HepG2 (cell line): ENCODE measurements around the gene NCF4.

Experiments
- ARNTL ChIP-seq: sonication (generic); formaldehyde crosslinking; IDR thresholded peaks from 2 replicates; pipeline ENCODE4 v1.4.0; 2020; ENCODE audit warnings: mild to moderate bottlenecking, missing genetic modification reagents
- CEBPG ChIP-seq: IDR thresholded peaks from 2 replicates; pipeline ENCODE4 v1.6.1; 2016
- CTCF ChIP-seq: sonication (generic); formaldehyde crosslinking; IDR thresholded peaks from 2 replicates; pipeline ENCODE4 v1.5.0; 2020; ENCODE audit warnings: mild to moderate bottlenecking, missing genetic modification reagents, moderate library complexity
- HOXD1 ChIP-seq: sonication (generic); formaldehyde crosslinking; IDR thresholded peaks from 2 replicates; pipeline ENCODE4 v1.5.0; 2020; ENCODE audit warnings: missing genetic modification reagents
- IKZF4 ChIP-seq: sonication (generic); formaldehyde crosslinking; IDR thresholded peaks from 2 replicates; pipeline ENCODE4 v1.5.1; 2020; ENCODE audit warnings: borderline replicate concordance, mild to moderate bottlenecking, low read depth, missing genetic modification reagents; ENCODE audit errors: not compliant biosample characterization
- PHF8 ChIP-seq: sonication (generic); formaldehyde crosslinking; IDR thresholded peaks from 2 replicates; pipeline ENCODE4 v1.5.0; 2020; ENCODE audit warnings: missing genetic modification reagents
- POLR2A ChIP-seq, 2 experiments: IDR thresholded peaks; 2 replicates each; pipeline ENCODE4 v1.6.1; 2011; ENCODE audit warnings: low read depth in 2 of 2, low read length in 2 of 2, mild to moderate bottlenecking in 1 of 2, moderate library complexity in 1 of 2; ENCODE audit not compliant: insufficient read depth in 1 of 2
- SMAD3 ChIP-seq: sonication (generic); formaldehyde crosslinking; IDR thresholded peaks from 2 replicates; pipeline ENCODE4 v1.4.0; 2020; ENCODE audit warnings: missing genetic modification reagents
- TBL1XR1 ChIP-seq: fragments of 150-350 bp; IDR thresholded peaks from 2 replicates; pipeline ENCODE4 v1.6.1; 2014; ENCODE audit warnings: borderline replicate concordance, low read length; ENCODE audit not compliant: partially characterized antibody
- ZHX2 ChIP-seq, 2 experiments: sonication (generic) in 1 of 2; formaldehyde crosslinking in 1 of 2; IDR thresholded peaks; 2 replicates each; pipeline versions ENCODE4 v1.6.1 to v1.9.0; 2014 to 2022; ENCODE audit warnings: antibody characterized with exemption in 1 of 2, borderline replicate concordance in 1 of 2, inconsistent platforms in 1 of 2, low read depth in 1 of 2, missing genetic modification reagents in 1 of 2
- ZKSCAN5 ChIP-seq: sonication (generic); formaldehyde crosslinking; IDR thresholded peaks from 2 replicates; pipeline ENCODE4 v1.5.1; 2020; ENCODE audit warnings: mild to moderate bottlenecking, missing genetic modification reagents
- ZNF644 ChIP-seq: IDR thresholded peaks from 2 replicates; pipeline ENCODE4 v1.6.1; 2016; ENCODE audit warnings: low read depth
- TF ChIP-seq, protein P1 (sequence below): IDR thresholded peaks from 2 replicates; pipeline ENCODE4 v1.6.1; 2016; ENCODE audit warnings: low read depth, borderline replicate concordance

- no peak for TF ChIP-seq ZKSCAN5 (CRISPR knock-in tag)
- no peak for TF ChIP-seq IKZF4 (CRISPR knock-in tag)
- no peak for TF ChIP-seq TBL1XR1
- TF ChIP-seq POLR2A (IDR thresholded peaks at IDR 0.05; ENCODE audit: insufficient read depth in 1 of 2, low read depth in 2 of 2, low read length in 2 of 2), result no peak
- no peak for TF ChIP-seq CTCF
- TF ChIP-seq HOXD1 (CRISPR knock-in tag), result no peak
- no peak for TF ChIP-seq CEBPG (CRISPR knock-in tag)
- no peak for TF ChIP-seq PHF8 (CRISPR knock-in tag)
- no peak for TF ChIP-seq ZNF644 (CRISPR knock-in tag)
- TF ChIP-seq, protein P1, sequence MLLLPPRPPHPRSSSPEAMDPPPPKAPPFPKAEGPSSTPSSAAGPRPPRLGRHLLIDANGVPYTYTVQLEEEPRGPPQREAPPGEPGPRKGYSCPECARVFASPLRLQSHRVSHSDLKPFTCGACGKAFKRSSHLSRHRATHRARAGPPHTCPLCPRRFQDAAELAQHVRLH (CRISPR knock-in tag), result no peak
- no peak for TF ChIP-seq ZHX2 (IDR thresholded peaks at IDR 0.05; ENCODE audit: low read depth)
- TF ChIP-seq ZHX2 (CRISPR knock-in tag; IDR thresholded peaks at IDR 0.05; ENCODE audit: borderline replicate concordance), result no peak
- no peak for TF ChIP-seq ARNTL (CRISPR knock-in tag)
- no peak for TF ChIP-seq SMAD3
Observed at GRCh38 chr22:36838119-36839030, 22.4 kb upstream of the NCF4 start.
